HUES48 (cell line): ENCODE results near the gene FAM83C.

Experiments used
- H3K27ac ChIP-seq: one replicate; pipeline ENCODE4 v1.7.0; 2013; ENCODE audit warnings: low read depth, low read length, inconsistent platforms
- H3K27me3 ChIP-seq: 2 replicates; pipeline ENCODE4 v1.6.1; 2013; ENCODE audit warnings: mild to moderate bottlenecking, low read length; ENCODE audit not compliant: control insufficient read depth, insufficient read depth
- H3K36me3 ChIP-seq: 2 replicates; pipeline ENCODE4 v1.6.1; 2013; ENCODE audit warnings: low read length; ENCODE audit not compliant: control insufficient read depth, insufficient read depth
- H3K4me1 ChIP-seq: 2 replicates; pipeline ENCODE4 v1.6.1; 2013; ENCODE audit warnings: mild to moderate bottlenecking, low read length; ENCODE audit not compliant: control insufficient read depth, insufficient read depth
- H3K4me3 ChIP-seq: 2 replicates; pipeline ENCODE4 v1.5.1; 2013; ENCODE audit warnings: mild to moderate bottlenecking, low read depth, low read length
- H3K9ac ChIP-seq: 2 replicates; pipeline ENCODE4 v1.6.1; 2013; ENCODE audit warnings: mild to moderate bottlenecking, low read depth, low read length, moderate library complexity
- H3K9me3 ChIP-seq: 2 replicates; pipeline ENCODE4 v1.6.1; 2013; ENCODE audit warnings: low read length; ENCODE audit not compliant: control insufficient read depth, insufficient read depth

FAM83C gene

DNA sequence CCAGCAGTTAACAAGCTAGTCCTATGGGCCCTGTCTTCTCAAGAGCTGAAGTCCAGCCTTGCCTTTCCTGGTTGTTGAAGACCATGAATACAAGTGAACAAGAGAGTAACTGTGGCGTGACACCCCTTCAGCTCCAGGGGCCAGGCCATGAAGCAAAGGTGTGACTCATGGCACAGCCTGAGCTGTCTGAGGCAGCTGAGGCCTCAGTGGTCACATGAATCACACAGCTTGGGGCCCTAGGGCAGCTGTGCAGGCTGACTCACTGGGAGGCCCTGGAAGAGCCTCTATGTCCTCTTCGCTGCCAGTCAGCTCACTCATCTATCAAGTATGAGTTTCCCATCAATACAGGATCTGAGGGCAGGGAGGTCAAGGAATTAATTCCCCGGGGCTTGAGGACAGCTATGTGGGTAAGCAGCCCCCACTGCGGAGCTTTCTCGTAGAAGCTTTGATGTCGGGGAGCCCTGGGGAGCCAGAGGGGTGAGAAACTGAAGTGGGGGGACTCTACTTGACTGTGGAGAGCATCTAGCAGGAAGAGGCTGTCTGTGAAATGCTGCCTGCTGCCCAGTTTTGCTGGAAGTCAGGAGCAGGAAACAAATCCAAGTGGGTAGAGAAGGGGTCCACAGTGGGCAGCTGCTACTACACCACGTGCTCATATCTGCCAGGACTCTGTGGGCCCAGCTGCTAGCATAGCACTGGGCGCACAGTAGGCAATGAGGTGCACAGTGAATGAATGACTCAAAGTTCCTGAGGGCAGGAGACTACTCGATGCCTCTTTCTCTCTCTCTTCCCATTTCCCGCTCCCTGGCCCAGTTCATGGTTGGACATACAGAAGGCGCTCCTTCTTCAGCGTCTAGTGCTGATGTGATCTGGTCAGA is 13.7 kb upstream of the FAM83C start:
- peaks cover 13% of the 10 kb centered on the region for H3K4me1 ChIP-seq
- H3K27me3 ChIP-seq: no peaks in the 10 kb centered on the region
- H3K27ac ChIP-seq: peak overlapping the region; percentile 31
- peaks cover 7% of the 10 kb centered on the region for H3K36me3 ChIP-seq
- no peak overlapping the region for H3K9ac ChIP-seq
- no peaks in the 10 kb centered on the region for H3K9me3 ChIP-seq
- H3K4me3 ChIP-seq: no peak overlapping the region

DNA sequence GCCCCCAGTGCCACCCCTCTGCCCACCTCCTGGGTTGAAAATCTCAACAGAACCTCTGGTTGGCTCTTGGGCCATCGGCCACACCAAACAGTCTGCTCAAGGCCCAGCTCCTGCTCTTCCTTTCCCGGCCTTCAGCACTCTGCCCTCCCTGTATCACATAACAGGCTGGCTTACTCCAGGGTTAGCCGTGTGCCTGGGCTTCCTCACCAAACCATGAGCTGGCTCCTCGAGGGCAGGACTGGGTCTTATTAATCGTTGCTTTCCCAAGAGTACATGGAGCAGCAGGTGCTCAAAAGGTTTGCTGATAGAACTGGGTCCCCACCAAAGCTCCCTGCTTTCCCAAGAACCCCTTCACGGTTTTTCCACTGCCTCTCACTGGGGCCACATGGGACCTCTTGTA is 12.7 kb upstream of the FAM83C start:
- no peak overlapping the region for H3K4me3 ChIP-seq
- peaks cover 13% of the 10 kb centered on the region for H3K4me1 ChIP-seq
- no peaks in the 10 kb centered on the region for H3K9me3 ChIP-seq
- peaks cover 7% of the 10 kb centered on the region for H3K36me3 ChIP-seq
- no peaks in the 10 kb centered on the region for H3K27me3 ChIP-seq
- peak overlapping the region; percentile 31 for H3K27ac ChIP-seq
- no peak overlapping the region for H3K9ac ChIP-seq

DNA sequence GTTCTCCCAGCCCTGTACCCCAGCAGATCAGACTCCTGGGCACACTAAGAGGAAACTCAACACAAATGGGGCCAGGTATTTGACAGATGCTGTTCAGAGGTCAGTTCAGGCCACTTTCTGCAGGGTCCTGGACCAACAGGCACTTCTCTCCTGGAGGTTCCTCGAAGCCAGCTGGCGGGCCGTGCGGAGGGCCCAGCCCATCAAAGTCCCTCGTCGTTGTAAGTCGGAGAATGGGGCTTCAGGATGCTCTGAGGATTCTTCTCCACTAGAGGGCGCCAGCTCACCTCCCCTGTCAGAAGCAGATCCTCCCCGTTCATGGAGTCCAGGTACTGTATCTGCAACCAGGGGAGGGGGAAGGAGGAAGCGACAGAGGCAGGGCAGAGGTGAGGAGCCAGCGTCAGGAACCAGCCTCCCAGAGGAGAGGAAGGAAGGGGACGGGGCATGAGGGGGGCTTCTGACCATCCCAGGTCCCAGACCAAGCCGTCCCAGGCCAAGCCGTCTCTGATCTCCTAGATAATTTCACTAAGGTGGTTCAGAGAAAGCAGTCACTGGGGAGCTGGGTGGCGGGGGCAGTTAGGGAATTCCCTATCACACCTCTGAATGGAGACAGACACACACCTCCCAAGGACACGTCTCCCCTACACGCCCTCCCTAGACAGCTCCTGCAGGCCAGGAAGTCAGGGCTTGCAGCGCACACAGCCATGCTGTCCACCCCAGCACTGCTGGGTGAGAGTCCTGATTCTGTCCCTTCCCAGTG is 11.7 kb upstream of the FAM83C start:
- H3K9ac ChIP-seq: no peak overlapping the region
- peaks cover 4% of the 10 kb centered on the region; the same call in 1 of the 2 replicates for H3K36me3 ChIP-seq
- H3K4me1 ChIP-seq: peaks cover 13% of the 10 kb centered on the region
- no peak overlapping the region for H3K4me3 ChIP-seq
- H3K9me3 ChIP-seq: no peaks in the 10 kb centered on the region
- H3K27ac ChIP-seq: peak overlapping the region; percentile 32
- H3K27me3 ChIP-seq: no peaks in the 10 kb centered on the region

DNA sequence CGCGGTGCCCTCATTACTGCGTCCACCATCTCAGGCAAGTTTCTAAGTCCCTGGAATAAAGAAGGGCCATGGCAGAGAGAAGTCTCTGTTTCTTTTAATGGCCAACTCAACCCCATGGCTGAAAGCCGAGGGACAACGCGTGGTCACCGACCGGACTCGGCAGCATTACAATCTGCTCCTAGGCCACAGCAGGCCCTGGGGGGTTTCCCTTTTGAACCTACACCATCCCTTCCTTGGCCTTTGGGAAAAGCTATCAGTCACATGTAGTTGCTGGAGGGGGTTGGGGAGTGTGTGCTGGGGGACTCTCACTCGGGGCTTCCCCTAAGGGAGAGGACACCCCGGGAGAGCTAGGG is 11.1 kb upstream of the FAM83C start:
- Histone ChIP-seq H3K27ac (no peak overlapping the region), H3K27me3 (no peaks in the 10 kb centered on the region), H3K4me1 (peaks cover 13% of the 10 kb centered on the region), H3K9me3 (no peaks in the 10 kb centered on the region), H3K9ac (no peak overlapping the region), H3K36me3 (peaks cover 3% of the 10 kb centered on the region; the same call in 1 of the 2 replicates), H3K4me3 (no peak overlapping the region)

DNA sequence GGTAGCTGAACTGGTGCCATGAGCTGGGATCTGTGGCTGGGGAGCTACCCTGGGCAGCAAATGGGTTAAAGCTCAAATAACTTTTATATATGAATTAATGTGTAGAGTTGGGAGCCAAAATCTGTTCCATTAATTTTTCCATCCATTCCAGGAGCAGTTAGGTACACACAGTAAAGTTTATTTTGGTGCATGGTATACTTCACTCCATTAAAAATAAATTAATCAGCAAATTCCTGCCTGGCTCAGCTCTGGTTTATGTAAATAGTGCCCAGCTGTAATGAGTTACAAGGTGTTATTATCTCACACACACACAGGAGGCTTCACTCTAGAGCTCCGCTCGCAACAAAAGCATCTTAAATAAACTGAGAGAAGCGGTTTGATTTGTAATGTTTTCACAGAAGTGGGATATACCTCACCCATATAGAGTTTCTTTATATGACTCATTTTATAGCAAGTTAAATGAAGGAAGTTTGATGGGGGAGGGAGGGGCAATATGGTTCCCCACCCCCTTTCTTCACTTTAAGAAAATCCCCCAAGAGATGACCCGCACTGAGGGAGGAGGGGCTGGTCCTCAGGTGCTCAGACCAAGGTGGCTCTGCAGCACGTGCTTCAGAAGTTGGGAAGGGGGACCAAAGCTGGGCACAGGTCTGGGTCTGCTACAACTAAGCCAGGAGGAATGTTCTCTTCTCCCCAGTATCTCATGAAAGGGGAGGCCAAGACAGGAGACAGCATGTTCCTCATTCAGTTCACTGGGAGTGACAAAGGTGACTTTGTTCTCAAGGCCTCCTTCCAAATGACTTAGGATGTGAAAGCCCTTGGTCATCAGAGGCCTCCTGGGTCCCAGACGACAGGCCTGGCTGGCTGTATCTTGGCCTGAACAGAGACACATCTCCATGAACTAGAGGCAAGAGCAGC is 10.5 kb upstream of the FAM83C start:
- no peaks in the 10 kb centered on the region for H3K9me3 ChIP-seq
- no peak overlapping the region for H3K27ac ChIP-seq
- H3K4me1 ChIP-seq: peaks cover 11% of the 10 kb centered on the region
- H3K4me3 ChIP-seq: no peak overlapping the region
- H3K27me3 ChIP-seq: no peaks in the 10 kb centered on the region
- no peak overlapping the region for H3K9ac ChIP-seq
- H3K36me3 ChIP-seq: peaks cover 3% of the 10 kb centered on the region; the same call in 1 of the 2 replicates

DNA sequence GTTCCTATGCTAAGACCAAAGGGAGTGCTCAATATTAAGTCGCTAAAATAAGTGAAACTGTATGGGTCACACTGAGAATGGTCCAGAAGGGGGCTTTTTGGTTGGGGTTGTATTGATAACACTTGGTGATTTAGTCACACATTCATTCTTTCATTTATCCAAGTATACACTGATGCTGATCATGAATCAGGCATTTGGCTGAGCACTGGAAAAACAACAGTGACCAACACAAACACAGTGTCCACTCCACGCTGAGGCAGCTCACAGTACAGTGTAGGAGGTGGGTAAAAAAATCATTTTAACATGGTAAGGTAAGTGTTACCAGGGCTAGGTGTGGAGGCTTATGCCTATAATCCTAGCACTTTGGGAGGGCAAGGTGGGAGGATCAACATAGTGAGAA is 9.2 kb upstream of the FAM83C start:
- H3K27ac ChIP-seq: no peak overlapping the region
- peaks cover 3% of the 10 kb centered on the region; the same call in 1 of the 2 replicates for H3K36me3 ChIP-seq
- H3K27me3 ChIP-seq: no peaks in the 10 kb centered on the region
- H3K4me1 ChIP-seq: peaks cover 4% of the 10 kb centered on the region; the same call in 1 of the 2 replicates
- H3K9me3 ChIP-seq: no peaks in the 10 kb centered on the region
- no peak overlapping the region for H3K9ac ChIP-seq
- no peak overlapping the region for H3K4me3 ChIP-seq

DNA sequence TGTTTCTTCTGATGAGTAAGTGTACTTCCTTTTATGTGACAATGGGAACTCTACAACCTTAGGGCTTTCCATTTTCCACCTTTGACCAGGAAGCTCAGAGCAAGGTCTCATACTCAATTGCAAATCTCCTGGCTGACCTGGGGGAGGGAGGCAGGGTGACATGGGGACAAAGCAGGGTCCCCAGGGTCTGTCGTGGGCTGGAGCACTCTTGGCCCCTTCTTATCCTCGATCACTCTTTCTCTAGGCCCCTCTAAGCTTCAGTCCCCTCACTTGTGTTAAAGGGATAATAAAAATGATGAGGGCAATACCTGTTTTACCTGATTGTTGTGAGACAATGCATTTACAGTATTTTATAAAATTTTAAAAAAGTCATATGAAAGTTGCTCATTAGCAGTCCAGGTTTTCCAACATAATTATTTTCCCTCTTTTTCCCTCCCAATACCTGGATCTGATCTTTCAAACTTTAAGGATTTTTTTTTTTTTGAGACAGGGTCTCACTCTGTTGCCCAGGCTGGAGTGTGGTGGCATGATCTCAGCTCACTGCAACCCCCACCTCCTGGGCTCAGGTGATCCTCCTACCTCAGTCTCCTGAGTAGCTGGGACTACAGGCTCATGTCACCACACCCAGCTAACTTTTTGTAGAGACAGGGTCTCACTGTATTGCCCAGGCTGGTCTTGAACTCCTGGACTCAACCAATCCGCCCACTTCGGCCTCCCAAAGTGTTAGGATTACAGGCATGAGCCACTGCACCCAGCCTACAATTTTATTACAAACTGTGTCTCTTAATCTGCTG is 8.4 kb upstream of the FAM83C start:
- Histone ChIP-seq H3K4me1 (peaks cover 4% of the 10 kb centered on the region; the same call in 1 of the 2 replicates), H3K9me3 (no peaks in the 10 kb centered on the region), H3K27me3 (no peaks in the 10 kb centered on the region), H3K4me3 (no peak overlapping the region), H3K36me3 (no peaks in the 10 kb centered on the region), H3K9ac (no peak overlapping the region), H3K27ac (no peak overlapping the region)

DNA sequence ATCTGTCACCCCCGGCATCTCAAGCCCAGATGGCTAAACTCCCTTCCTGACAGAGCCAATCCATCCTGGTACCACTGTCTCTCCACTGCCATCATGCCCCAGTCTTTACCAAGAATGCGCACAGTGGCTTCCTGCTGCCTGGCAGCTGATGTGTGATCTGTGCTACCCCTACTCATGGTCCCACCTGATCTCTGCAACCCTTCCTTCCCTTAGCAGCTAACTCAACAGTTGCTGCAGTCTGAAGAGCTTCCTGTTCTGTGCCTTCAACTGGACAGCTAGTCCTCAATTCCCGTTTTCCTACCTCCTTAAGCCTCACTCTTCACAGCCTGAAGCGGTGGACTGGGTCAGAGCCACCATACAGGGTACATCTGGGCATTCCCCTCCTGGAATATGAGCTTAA is 7.6 kb upstream of the FAM83C start:
- Histone ChIP-seq H3K36me3 (no peaks in the 10 kb centered on the region), H3K4me3 (no peak overlapping the region), H3K9ac (no peak overlapping the region), H3K27me3 (no peaks in the 10 kb centered on the region), H3K27ac (no peak overlapping the region), H3K9me3 (no peaks in the 10 kb centered on the region), H3K4me1 (peaks cover 4% of the 10 kb centered on the region; the same call in 1 of the 2 replicates)

DNA sequence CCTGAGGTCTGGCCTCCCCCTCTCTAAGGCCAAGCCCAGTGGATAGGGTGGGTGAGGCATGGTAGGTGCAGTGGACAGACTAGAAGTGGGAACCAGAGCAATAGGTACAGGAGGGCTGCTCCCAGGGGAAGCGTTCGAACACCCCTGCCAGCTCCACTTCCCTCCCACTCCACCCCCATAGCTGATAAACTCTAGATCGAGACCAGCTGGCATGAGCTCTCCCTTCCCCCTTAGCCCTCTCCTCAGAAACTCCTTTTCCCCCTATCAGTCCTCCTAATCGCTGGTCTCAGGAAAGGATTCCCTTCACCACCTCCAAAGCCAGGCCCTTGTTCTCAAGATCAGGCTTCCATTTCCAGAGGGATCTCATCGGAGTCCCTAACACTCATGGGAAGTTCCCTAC is 6.0 kb upstream of the FAM83C start:
- Histone ChIP-seq H3K27me3 (no peaks in the 10 kb centered on the region), H3K9me3 (no peaks in the 10 kb centered on the region), H3K27ac (no peak overlapping the region), H3K36me3 (no peaks in the 10 kb centered on the region), H3K4me1 (no peaks in the 10 kb centered on the region), H3K4me3 (no peak overlapping the region), H3K9ac (no peak overlapping the region)

DNA sequence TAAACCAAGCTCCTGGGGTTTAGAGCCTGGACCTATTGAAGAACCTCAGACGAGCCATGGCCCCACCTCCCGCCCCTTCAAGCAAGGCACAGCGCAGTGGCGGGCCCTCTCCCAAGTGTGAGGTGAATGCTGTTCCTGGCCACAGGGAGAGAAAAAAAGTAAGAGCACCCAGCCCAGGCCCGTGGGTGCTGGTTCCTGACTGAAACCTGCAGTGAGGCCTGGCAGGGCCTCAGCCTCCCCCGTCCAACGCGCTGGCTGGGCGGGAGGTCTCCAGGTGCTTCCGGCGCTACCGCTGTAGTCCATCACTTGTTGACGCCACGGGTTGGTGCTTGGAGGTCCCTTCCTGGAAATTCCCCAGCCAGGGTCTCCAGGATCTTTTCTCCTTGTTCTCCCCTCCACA is 5.5 kb upstream of the FAM83C start:
- Histone ChIP-seq H3K27ac (no peak overlapping the region), H3K4me1 (no peaks in the 10 kb centered on the region), H3K9ac (no peak overlapping the region), H3K4me3 (no peak overlapping the region), H3K36me3 (no peaks in the 10 kb centered on the region), H3K27me3 (no peaks in the 10 kb centered on the region), H3K9me3 (no peaks in the 10 kb centered on the region)
